HCT116 (cell line): ENCODE measurements around the gene IFT122.
"Not testable (repeated sequence)": the region's sequence is repeated elsewhere in the genome, so short reads cannot be mapped to it uniquely, and the experiment has no call there.

Experiments
- EZH2 ChIP-seq: fragments of 200-600 bp; sonication (generic); IDR thresholded peaks from 2 replicates; pipeline ENCODE4 v1.6.1; 2017; ENCODE audit warnings: antibody characterized with exemption, mixed run types
- JUND ChIP-seq: IDR thresholded peaks from 2 replicates; pipeline ENCODE4 v1.6.1; 2012
- POLR2A ChIP-seq: IDR thresholded peaks from 2 replicates; pipeline ENCODE4 v1.7.0; 2011; ENCODE audit warnings: borderline replicate concordance; ENCODE audit not compliant: insufficient read depth, insufficient read length; ENCODE audit errors: extremely low read depth
- POLR2AphosphoS5 ChIP-seq: IDR thresholded peaks from 2 replicates; pipeline ENCODE4 v1.6.1; 2011; ENCODE audit warnings: mild to moderate bottlenecking, low read depth, low read length, moderate library complexity
- RAD21 ChIP-seq: IDR thresholded peaks from 2 replicates; pipeline ENCODE4 v1.6.1; 2012; ENCODE audit warnings: low read depth, mild to moderate bottlenecking
- SIN3A ChIP-seq: IDR thresholded peaks from 2 replicates; pipeline ENCODE4 v1.6.1; 2012; ENCODE audit warnings: low read depth
- SP1 ChIP-seq: IDR thresholded peaks from 2 replicates; pipeline ENCODE4 v1.6.1; 2012; ENCODE audit warnings: low read depth
- YY1 ChIP-seq: IDR thresholded peaks from 2 replicates; pipeline ENCODE4 v1.6.1; 2011; ENCODE audit warnings: low read length, low read depth, moderate library complexity, mild to moderate bottlenecking; ENCODE audit not compliant: insufficient replicate concordance; ENCODE audit errors: extremely low read depth
- ZNF274 ChIP-seq: fragments of 200-500 bp; sonication (Bioruptor generic); IDR thresholded peaks from 2 replicates; pipeline ENCODE4 v1.6.1; 2014; ENCODE audit warnings: mild to moderate bottlenecking, low read depth, low read length, inconsistent platforms
- TF ChIP-seq, protein P1 (sequence below), 3 experiments: fragments of 200-600 bp in 1 of 3; sonication (generic) in 1 of 3; IDR thresholded peaks in 2 of 3; conservative IDR thresholded peaks in 1 of 3; 2 replicates each; pipeline ENCODE4 v1.5.1; 2012 to 2017; ENCODE audit warnings: low read depth in 2 of 3, low read length in 2 of 3, antibody characterized with exemption in 1 of 3, borderline replicate concordance in 1 of 3, control low read depth in 1 of 3, mild to moderate bottlenecking in 1 of 3, mixed read lengths in 1 of 3, mixed run types in 1 of 3, moderate library complexity in 1 of 3; ENCODE audit not compliant: insufficient read depth in 1 of 3

DNA sequence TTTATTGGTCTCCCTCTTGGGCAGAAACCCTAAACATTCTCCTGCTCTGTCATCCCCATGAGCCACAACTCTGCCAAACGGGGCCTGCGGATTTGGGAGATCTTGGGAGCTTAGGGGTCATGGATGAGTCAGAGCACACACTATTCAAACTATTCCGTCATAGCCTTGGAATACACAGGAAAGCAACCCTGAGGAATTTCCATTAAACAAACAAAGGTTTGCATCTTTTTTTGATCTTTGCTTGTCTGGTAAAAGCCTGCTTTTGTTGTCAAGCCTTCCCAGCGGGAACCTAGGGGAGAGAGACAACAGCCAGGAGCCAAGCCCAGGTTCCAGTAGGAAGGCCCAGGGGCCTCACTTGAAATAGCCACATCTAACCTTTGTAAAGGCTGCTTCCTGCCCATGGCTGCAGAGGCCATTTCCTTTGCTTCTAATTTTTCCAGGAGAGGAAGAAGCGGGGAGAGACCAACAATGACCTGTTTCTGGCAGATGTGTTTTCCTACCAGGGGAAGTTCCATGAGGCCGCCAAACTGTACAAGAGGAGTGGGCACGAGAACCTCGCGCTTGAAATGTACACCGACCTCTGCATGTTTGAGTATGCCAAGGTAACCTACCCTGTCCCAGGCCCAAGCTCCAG, 55.1 kb downstream of the IFT122 start:
- not testable (repeated sequence) for TF ChIP-seq SP1, ZNF274, POLR2A, SIN3A, YY1, RAD21, POLR2AphosphoS5, EZH2
- TF ChIP-seq, protein P1, sequence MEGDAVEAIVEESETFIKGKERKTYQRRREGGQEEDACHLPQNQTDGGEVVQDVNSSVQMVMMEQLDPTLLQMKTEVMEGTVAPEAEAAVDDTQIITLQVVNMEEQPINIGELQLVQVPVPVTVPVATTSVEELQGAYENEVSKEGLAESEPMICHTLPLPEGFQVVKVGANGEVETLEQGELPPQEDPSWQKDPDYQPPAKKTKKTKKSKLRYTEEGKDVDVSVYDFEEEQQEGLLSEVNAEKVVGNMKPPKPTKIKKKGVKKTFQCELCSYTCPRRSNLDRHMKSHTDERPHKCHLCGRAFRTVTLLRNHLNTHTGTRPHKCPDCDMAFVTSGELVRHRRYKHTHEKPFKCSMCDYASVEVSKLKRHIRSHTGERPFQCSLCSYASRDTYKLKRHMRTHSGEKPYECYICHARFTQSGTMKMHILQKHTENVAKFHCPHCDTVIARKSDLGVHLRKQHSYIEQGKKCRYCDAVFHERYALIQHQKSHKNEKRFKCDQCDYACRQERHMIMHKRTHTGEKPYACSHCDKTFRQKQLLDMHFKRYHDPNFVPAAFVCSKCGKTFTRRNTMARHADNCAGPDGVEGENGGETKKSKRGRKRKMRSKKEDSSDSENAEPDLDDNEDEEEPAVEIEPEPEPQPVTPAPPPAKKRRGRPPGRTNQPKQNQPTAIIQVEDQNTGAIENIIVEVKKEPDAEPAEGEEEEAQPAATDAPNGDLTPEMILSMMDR (IDR thresholded peaks at IDR 0.05 in 2 of 3, conservative IDR thresholded peaks at IDR 0.05 in 1 of 3; ENCODE audit: borderline replicate concordance in 1 of 3, insufficient read depth in 1 of 3, low read depth in 2 of 3, low read length in 2 of 3), result not testable (repeated sequence)
- peak; percentile 43; the same call in 1 of the 2 replicates for TF ChIP-seq JUND
